GM18526 (cell line): Measurements from ENCODE around the gene PPP2R5D.

Experiments used
- POLR2A ChIP-seq: IDR thresholded peaks from 3 replicates; pipeline ENCODE4 v1.6.1; 2011; ENCODE audit not compliant: insufficient read length; ENCODE audit errors: extremely low read depth

Gene PPP2R5D

GRCh38 chr6:42984001-42984923 is at the start of gene PPP2R5D:
Gene PPP2R5D (plus strand): TSS chr6:42984570. CDS start chr6:42984678, 108 bp downstream.
- TF ChIP-seq POLR2A = peak; percentile 91

- TF ChIP-seq POLR2A = no peak
Measured at GRCh38 chr6:42935322-42935721, 49.0 kb upstream of the PPP2R5D start.

GRCh38 chr6:42936398-42936797 is 48.0 kb upstream of the PPP2R5D start:
- no peak for TF ChIP-seq POLR2A

GRCh38 chr6:42937548-42938427 is 46.6 kb upstream of the PPP2R5D start:
- no peak for TF ChIP-seq POLR2A

GRCh38 chr6:42938428-42938796 is 46.0 kb upstream of the PPP2R5D start:
- TF ChIP-seq POLR2A = no peak

GRCh38 chr6:42938987-42939809 is 45.2 kb upstream of the PPP2R5D start:
- TF ChIP-seq POLR2A = no peak

- no peak for TF ChIP-seq POLR2A
Measured at GRCh38 chr6:42939810-42940167, 44.6 kb upstream of the PPP2R5D start.

- no peak for TF ChIP-seq POLR2A
Measured at GRCh38 chr6:42940493-42941045, 43.8 kb upstream of the PPP2R5D start.

- TF ChIP-seq POLR2A = no peak
Measured at GRCh38 chr6:42942444-42942843, 41.9 kb upstream of the PPP2R5D start.

- no peak for TF ChIP-seq POLR2A
Measured at GRCh38 chr6:42947950-42948349, 36.4 kb upstream of the PPP2R5D start.

GRCh38 chr6:42952389-42952788 is 32.0 kb upstream of the PPP2R5D start:
- no peak for TF ChIP-seq POLR2A

- no peak for TF ChIP-seq POLR2A
Measured at GRCh38 chr6:42958125-42958524, 26.2 kb upstream of the PPP2R5D start.

GRCh38 chr6:42959917-42960242 is 24.5 kb upstream of the PPP2R5D start:
- no peak for TF ChIP-seq POLR2A

GRCh38 chr6:42960243-42961019 is 23.9 kb upstream of the PPP2R5D start, which contains the start of gene GNMT:
Gene GNMT (plus strand): TSS chr6:42960754. CDS start chr6:42960768, 14 bp downstream.
- TF ChIP-seq POLR2A = no peak
